Activated naive CD4-positive, alpha-beta T cell (primary cell): ENCODE measurements around the gene SIX1.

Experiments
- DNase-seq, 4 experiments: peaks; one replicate each; lab custom pipeline; 2025; lab: John Stamatoyannopoulos, UW

Gene SIX1

GRCh38 chr14:60648934-60649874 lies at the start of gene SIX1:
Gene SIX1, minus strand, starts transcription at chr14:60649477. Its CDS starts 288 bp downstream, at chr14:60649189.
- no peak for DNase-seq

GRCh38 chr14:60695327-60695726 lies 46.0 kb upstream of the SIX1 start:
- no peak for DNase-seq

- DNase-seq = no peak
These were observed 42.3 kb upstream of the SIX1 start for GRCh38 chr14:60691383-60692113.

DNA sequence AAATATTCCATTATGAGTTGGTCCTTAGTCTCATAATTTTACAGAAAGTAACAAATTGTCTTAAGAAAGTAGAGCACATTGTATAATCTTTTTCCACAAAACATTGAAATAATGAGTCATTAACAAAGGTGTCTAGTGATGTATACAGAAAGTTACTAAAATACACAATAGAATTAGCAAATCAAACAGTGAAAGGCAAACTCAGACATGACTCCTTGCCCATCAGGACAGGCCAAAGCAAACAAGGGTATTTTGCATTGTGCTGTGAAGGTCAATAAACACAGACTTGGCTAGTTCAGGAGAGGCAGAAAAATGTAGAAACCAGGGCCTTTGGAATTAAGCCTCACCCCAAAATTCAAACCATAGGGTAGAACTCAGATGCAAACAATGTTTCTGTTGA lies 37.6 kb upstream of the SIX1 start:
- no peak for DNase-seq

DNA sequence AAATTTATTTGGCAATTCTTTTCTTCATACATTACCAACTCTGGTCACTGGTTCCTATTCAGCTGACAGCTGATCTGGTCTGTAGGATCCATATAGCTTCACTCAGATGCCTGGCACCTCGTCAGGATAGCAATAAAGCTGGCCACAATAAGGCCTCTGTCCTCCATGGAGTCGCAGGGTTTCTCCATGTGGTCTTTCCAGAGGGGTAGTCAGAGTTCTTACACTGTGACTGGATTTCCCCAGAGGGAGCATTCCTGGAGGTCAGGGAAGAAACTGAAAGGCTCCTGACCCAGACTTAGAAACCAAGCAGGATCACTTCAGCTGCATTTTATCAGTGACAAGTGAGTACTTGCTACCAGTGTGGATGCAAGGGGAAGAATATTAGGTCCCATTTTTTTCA lies 34.9 kb upstream of the SIX1 start:
- no peak for DNase-seq

GRCh38 chr14:60681271-60681670 lies 32.0 kb upstream of the SIX1 start:
- DNase-seq = no peak

GRCh38 chr14:60680511-60680910 lies 31.2 kb upstream of the SIX1 start:
- no peak for DNase-seq

GRCh38 chr14:60679566-60680258 lies 30.4 kb upstream of the SIX1 start:
- DNase-seq = no peak

- DNase-seq = no peak
These were observed 28.4 kb upstream of the SIX1 start for GRCh38 chr14:60677701-60678100.

GRCh38 chr14:60670989-60671388 lies 21.7 kb upstream of the SIX1 start:
- no peak for DNase-seq

DNA sequence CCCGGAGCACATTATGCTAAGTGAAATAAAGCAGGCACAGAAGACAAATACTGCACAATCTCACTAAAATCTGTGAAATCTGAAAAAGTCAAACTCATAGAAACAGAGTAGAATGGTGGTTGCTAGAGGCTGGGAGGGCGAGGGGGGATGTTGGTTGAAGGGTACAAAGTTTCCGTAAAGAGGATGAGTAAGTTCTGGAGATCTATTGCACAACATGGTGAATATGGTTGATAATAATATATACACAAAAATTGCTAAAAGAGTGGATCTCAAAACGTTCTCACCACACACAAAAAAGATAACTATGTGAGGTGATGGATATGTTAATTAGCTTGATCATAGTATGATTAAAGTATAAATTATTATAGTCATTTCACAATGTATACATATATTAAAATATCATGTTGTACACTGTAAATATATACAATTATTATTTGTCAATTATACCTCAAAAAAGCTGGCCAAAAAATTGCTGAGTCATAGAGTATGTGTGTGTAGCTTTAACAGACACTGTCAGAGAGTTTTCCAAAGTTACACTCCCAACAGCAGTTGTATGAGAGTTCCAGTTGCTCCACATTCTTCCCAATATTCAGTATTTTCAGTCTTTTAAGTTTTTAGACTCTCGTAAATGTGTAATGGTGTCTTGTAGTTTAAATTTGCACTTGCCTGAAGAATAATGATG lies 19.3 kb upstream of the SIX1 start:
- no peak for DNase-seq

- no peak for DNase-seq
These were observed 15.9 kb upstream of the SIX1 start for GRCh38 chr14:60665177-60665550.

DNA sequence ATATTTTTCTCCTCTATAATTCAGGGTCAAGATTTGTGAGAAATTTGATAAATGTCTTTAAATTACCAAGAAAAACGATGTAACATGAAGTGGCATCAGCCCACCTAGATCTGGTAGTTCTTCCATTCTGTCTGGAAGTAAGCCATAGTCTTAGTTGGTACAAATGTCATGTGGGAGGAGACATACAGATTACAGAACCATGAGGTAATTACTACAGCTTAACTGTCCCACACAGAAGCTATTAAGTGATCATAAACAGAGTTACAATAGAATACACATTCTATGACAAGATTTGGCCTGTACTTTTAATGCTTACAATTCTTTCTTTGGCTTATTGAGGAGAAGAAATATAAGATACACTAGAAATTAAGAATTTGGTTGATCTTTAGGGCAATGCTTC lies 13.7 kb upstream of the SIX1 start:
- DNase-seq = no peak

GRCh38 chr14:60661721-60662120 lies 12.4 kb upstream of the SIX1 start:
- no peak for DNase-seq

DNA sequence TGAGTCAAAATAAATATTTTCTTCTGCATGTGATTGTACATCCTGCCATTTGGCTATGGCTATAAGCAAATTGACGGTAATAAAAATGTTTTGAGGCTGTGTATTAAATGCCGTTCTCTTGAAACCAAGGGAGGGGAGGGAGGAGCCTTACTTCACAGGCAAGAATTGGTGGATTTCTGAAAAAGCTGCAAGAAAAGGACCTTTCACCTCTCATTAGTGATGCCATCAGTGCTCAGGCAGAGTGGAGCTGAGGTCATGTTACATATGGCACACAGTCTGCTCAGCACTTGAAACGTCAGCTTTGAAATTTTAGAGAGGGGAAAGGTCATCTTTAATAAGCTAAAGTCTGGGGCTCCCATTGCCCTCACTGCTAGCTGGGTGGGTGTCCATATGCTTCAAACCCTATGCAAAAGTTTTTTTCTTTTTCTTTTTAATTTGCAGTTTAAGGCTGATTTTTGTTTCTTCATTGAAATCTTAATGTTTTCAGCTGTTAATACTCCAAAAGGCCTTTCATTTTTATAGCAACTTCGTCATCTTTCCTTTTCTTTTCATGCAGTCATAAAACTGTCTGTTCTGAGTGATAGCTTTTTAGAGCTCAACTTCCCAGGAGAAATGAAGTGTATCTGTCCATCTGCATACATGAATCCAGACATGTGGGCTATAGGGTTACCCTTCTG lies 9.8 kb upstream of the SIX1 start:
- DNase-seq = no peak

GRCh38 chr14:60658211-60658690 lies 9.0 kb upstream of the SIX1 start:
- DNase-seq = no peak

GRCh38 chr14:60657456-60658210 lies 8.4 kb upstream of the SIX1 start:
- no peak for DNase-seq

- no peak for DNase-seq
These were observed 7.6 kb upstream of the SIX1 start for GRCh38 chr14:60656686-60657455.

GRCh38 chr14:60655898-60656685 lies 6.8 kb upstream of the SIX1 start:
- DNase-seq = no peak
